SK-N-SH (cell line): Measurements from ENCODE around the gene KLHL5. TPM values are rescaled to one million over a fixed set of nuclear protein-coding genes. Genes with fewer than 3 reads are reported as not detected.
A peak's percentile ranks its signal among the peaks of the same experiment; 100 is the strongest.

Source experiments
- CTCF ChIA-PET: fragments of 300-600, 350-600 bp; formaldehyde crosslinking; extraction: SDS; loops from one replicate; lab custom pipeline; 2021; lab: Yijun Ruan, JAX
- POLR2A ChIA-PET: fragments of 350-600 bp; sonication (Branson Sonifier 250); formaldehyde crosslinking; extraction: SDS; loops from one replicate; lab custom pipeline; 2020; ENCODE audit warnings: antibody characterized with exemption, inconsistent platforms; lab: Yijun Ruan, JAX
- DNase-seq: peaks from one replicate; pipeline ENCODE4 v3.0.0; 2012
- H2AFZ ChIP-seq: fragments of 200-600 bp; sonication (generic); 2 replicates; pipeline ENCODE4 v1.8.1; 2016; ENCODE audit warnings: antibody characterized with exemption, mild to moderate bottlenecking, low read depth
- H3F3A ChIP-seq: fragments of 200-600 bp; sonication (generic); replicated peaks from 2 replicates; pipeline ENCODE3; 2016; ENCODE audit warnings: antibody characterized with exemption, mild to moderate bottlenecking; ENCODE audit not compliant: insufficient read depth
- H3K27ac ChIP-seq, 2 experiments: fragments of 200-500 bp in 1 of 2; fragments of 200-600 bp in 1 of 2; sonication (Bioruptor generic) in 1 of 2; sonication (generic), shearing (Covaris generic) in 1 of 2; 2 replicates each; pipeline versions ENCODE4 v1.5.1 to v1.6.1; 2014 to 2016; ENCODE audit warnings: low read depth in 2 of 2, inconsistent platforms in 1 of 2, low read length in 1 of 2, mild to moderate bottlenecking in 1 of 2, mixed read lengths in 1 of 2
- H3K27me3 ChIP-seq: fragments of 200-600 bp; sonication (generic), shearing (Covaris generic); 2 replicates; pipeline ENCODE4 v1.6.1; 2016; ENCODE audit warnings: mixed run types; ENCODE audit not compliant: insufficient read depth
- H3K36me3 ChIP-seq, 2 experiments: fragments of 200-500 bp in 1 of 2; fragments of 200-600 bp in 1 of 2; sonication (Bioruptor generic) in 1 of 2; sonication (generic) in 1 of 2; replicated peaks in 1 of 2; 2 replicates each; pipeline versions ENCODE3 to v1.5.1; 2014 to 2016; ENCODE audit warnings: low read length in 1 of 2, mild to moderate bottlenecking in 1 of 2; ENCODE audit not compliant: insufficient read depth in 2 of 2, control insufficient read depth in 1 of 2
- H3K4me1 ChIP-seq, 2 experiments: fragments of 200-500 bp in 1 of 2; fragments of 200-600 bp in 1 of 2; sonication (Bioruptor generic) in 1 of 2; sonication (generic), shearing (Covaris generic) in 1 of 2; 2 replicates each; pipeline versions ENCODE4 v1.5.1 to v1.6.1; 2014 to 2016; ENCODE audit warnings: low read depth in 1 of 2, low read length in 1 of 2, mixed run types in 1 of 2; ENCODE audit not compliant: insufficient read depth in 2 of 2, control insufficient read depth in 1 of 2
- H3K4me2 ChIP-seq: fragments of 200-600 bp; sonication (generic), shearing (Covaris generic); 2 replicates; pipeline ENCODE4 v1.6.1; 2017; ENCODE audit warnings: mixed run types
- H3K4me3 ChIP-seq, 2 experiments: fragments of 200-500 bp in 1 of 2; fragments of 200-600 bp in 1 of 2; sonication (Bioruptor generic) in 1 of 2; sonication (generic), shearing (Covaris generic) in 1 of 2; 2 replicates each; pipeline versions ENCODE4 v1.5.1 to v1.8.1; 2014 to 2016; ENCODE audit warnings: low read depth in 2 of 2, inconsistent platforms in 1 of 2, low read length in 1 of 2, mild to moderate bottlenecking in 1 of 2, mixed read lengths in 1 of 2, moderate library complexity in 1 of 2
- H3K79me2 ChIP-seq: fragments of 200-600 bp; sonication (generic); 2 replicates; pipeline ENCODE4 v1.8.1; 2017; ENCODE audit warnings: mild to moderate bottlenecking; ENCODE audit not compliant: insufficient read depth
- H3K9ac ChIP-seq: fragments of 200-600 bp; sonication (generic); 2 replicates; pipeline ENCODE4 v1.6.1; 2017; ENCODE audit warnings: mixed run types
- H3K9me2 ChIP-seq: fragments of 200-600 bp; sonication (generic); 2 replicates; pipeline ENCODE4 v1.6.1; 2017; ENCODE audit warnings: mixed run types
- H3K9me3 ChIP-seq: fragments of 200-600 bp; sonication (generic); 2 replicates; pipeline ENCODE4 v1.6.1; 2017; ENCODE audit warnings: mixed run types, mild to moderate bottlenecking, moderate library complexity
- H4K20me1 ChIP-seq: fragments of 200-600 bp; sonication (generic); 2 replicates; pipeline ENCODE4 v1.6.1; 2017; ENCODE audit warnings: mild to moderate bottlenecking, mixed run types; ENCODE audit not compliant: insufficient read depth
- ELF1 ChIP-seq: IDR thresholded peaks from 2 replicates; pipeline ENCODE4 v1.4.0; 2012
- FOSL2 ChIP-seq: IDR thresholded peaks from 2 replicates; pipeline ENCODE4 v1.4.0; 2012; ENCODE audit warnings: low read depth, mild to moderate bottlenecking, moderate library complexity, borderline replicate concordance
- FOXJ3 ChIP-seq: sonication (generic); formaldehyde crosslinking; IDR thresholded peaks from 2 replicates; pipeline ENCODE4 v1.5.1; 2020; ENCODE audit warnings: mild to moderate bottlenecking, missing genetic modification reagents
- FOXM1 ChIP-seq: IDR thresholded peaks from 2 replicates; pipeline ENCODE4 v1.4.0; 2012; ENCODE audit warnings: low read depth, mild to moderate bottlenecking
- JUND ChIP-seq: IDR thresholded peaks from 2 replicates; pipeline ENCODE4 v1.4.0; 2012
- MEF2A ChIP-seq: IDR thresholded peaks from 2 replicates; pipeline ENCODE4 v1.4.0; 2012; ENCODE audit warnings: low read depth, borderline replicate concordance
- NRF1 ChIP-seq: IDR thresholded peaks from 2 replicates; pipeline ENCODE4 v1.6.1; 2012; ENCODE audit warnings: low read depth, mild to moderate bottlenecking, low read length
- RCOR1 ChIP-seq: fragments of 150-350 bp; IDR thresholded peaks from 2 replicates; pipeline ENCODE4 v1.6.1; 2017; ENCODE audit warnings: antibody characterized with exemption, low read length
- RFX5 ChIP-seq: IDR thresholded peaks from 2 replicates; pipeline ENCODE4 v1.6.1; 2012; ENCODE audit warnings: mild to moderate bottlenecking, improper control_type of control experiment, low read length
- SIN3A ChIP-seq: IDR thresholded peaks from 2 replicates; pipeline ENCODE4 v1.6.1; 2012; ENCODE audit warnings: low read depth, mild to moderate bottlenecking, low read length, moderate library complexity, borderline replicate concordance
- TAF1 ChIP-seq: IDR thresholded peaks from 2 replicates; pipeline ENCODE4 v1.6.1; 2012; ENCODE audit warnings: low read depth, mild to moderate bottlenecking, low read length, moderate library complexity, borderline replicate concordance
- WGBS: methylation state at CpG from one replicate; pipeline ENCODE4 v1.1.6; 2017; ENCODE audit warnings: low lambda C conversion rate; 5-methylcytosine and 5-hydroxymethylcytosine counted together
- polyA plus RNA-seq, 3 experiments: library from polyadenylated mRNA; depleted of rRNA; stranded (reverse); fragments of >200 nt; gene quantifications; 2 replicates each; pipeline ENCODE4 v1.2.3, GENCODE V29; 2012
- TF ChIP-seq, protein P1 (sequence below): IDR thresholded peaks from 2 replicates; pipeline ENCODE4 v1.4.0; 2012; ENCODE audit warnings: low read depth, borderline replicate concordance
- TF ChIP-seq, protein P2 (sequence below): fragments of 200-600 bp; sonication (generic); IDR thresholded peaks from 2 replicates; pipeline ENCODE4 v1.6.1; 2017; ENCODE audit warnings: antibody characterized with exemption, mild to moderate bottlenecking, moderate library complexity

Gene KLHL5
- polyA plus RNA-seq, 1 of the 3 experiments (the other 2 are of a cell fraction), result 33.1 TPM

DNA sequence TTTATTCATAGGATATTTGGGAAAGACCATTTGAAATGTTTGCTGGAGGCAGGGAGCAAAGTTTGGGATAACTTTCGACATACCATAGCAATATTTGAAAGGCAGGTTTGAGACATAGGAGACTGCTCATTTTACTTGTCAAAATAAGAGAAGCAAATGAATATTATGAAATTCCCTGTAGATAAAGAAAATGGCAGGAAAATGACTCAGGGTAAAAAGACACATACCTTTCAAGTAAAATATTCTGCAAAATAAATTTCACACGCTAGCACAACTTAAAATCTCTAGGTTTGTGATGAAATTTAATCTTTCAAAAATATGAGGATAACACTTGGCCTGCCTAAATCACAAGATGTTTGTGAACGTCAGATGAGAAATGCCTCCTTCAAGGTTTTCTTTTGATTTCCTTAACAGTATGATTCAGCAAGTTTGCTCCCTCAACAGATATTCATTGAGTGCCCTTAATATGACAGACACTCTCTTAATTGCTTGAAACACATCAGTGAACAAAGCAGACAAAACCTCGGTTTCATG, 36.4 kb upstream of the KLHL5 start:
- no peak overlapping the region; a peak in 1 of 4 replicates for H3K27ac ChIP-seq
- H3K4me1 ChIP-seq, result no peaks in the 10 kb centered on the region
- no peak overlapping the region for H3K4me2 ChIP-seq
- no peaks in the 10 kb centered on the region for H3K36me3 ChIP-seq
- no peaks in the 10 kb centered on the region for H3K9me3 ChIP-seq
- DNase-seq, result no peak
- ChIA-PET CTCF (no interaction called here), POLR2A (no interaction called here)
- peak overlapping the region; percentile 63 for H2AFZ ChIP-seq
- H3K4me3 ChIP-seq, result no peak overlapping the region
- TF ChIP-seq FOXM1 (no peak), RFX5 (no peak), FOXJ3 (no peak), TAF1 (no peak), ELF1 (no peak)
- TF ChIP-seq, protein P1, sequence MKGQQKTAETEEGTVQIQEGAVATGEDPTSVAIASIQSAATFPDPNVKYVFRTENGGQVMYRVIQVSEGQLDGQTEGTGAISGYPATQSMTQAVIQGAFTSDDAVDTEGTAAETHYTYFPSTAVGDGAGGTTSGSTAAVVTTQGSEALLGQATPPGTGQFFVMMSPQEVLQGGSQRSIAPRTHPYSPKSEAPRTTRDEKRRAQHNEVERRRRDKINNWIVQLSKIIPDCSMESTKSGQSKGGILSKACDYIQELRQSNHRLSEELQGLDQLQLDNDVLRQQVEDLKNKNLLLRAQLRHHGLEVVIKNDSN, result no peak
- TF ChIP-seq, protein P2, sequence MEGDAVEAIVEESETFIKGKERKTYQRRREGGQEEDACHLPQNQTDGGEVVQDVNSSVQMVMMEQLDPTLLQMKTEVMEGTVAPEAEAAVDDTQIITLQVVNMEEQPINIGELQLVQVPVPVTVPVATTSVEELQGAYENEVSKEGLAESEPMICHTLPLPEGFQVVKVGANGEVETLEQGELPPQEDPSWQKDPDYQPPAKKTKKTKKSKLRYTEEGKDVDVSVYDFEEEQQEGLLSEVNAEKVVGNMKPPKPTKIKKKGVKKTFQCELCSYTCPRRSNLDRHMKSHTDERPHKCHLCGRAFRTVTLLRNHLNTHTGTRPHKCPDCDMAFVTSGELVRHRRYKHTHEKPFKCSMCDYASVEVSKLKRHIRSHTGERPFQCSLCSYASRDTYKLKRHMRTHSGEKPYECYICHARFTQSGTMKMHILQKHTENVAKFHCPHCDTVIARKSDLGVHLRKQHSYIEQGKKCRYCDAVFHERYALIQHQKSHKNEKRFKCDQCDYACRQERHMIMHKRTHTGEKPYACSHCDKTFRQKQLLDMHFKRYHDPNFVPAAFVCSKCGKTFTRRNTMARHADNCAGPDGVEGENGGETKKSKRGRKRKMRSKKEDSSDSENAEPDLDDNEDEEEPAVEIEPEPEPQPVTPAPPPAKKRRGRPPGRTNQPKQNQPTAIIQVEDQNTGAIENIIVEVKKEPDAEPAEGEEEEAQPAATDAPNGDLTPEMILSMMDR, result no peak
- H3K9ac ChIP-seq, result no peak overlapping the region
- H3K79me2 ChIP-seq, result no peaks in the 10 kb centered on the region
- H3F3A ChIP-seq, result no peaks in the 10 kb centered on the region
- H3K9me2 ChIP-seq, result no peaks in the 10 kb centered on the region
- H3K27me3 ChIP-seq, result no peaks in the 10 kb centered on the region
- H4K20me1 ChIP-seq, result no peaks in the 10 kb centered on the region
- 73% methylated on average over 4 of the region's 4 CpGs for WGBS

DNA sequence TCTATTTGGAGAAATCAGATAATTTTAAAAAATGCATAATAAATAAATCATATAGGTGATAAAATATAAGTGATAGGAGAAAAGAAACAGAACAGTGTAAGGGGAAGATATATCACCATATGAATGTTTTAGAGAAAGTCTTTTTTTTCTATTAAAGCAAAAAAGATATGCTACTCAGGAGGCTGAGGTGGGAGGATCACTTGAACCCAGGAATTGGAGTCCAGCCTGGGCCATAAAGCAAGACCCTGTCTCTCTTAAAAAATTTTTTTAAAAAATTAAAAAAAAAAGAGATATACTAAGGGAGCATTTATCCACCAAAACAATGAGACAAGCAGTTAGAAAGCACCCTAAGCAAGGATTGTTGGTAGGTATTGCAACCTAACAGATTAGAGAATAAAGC, 35.9 kb upstream of the KLHL5 start:
- no peak for DNase-seq
- CTCF ChIA-PET, result interaction anchor here (1.6 kb wide), 1 partner anchor 123 kb away, joined by 4 read pairs; no protein-coding TSS in a partner anchor
- POLR2A ChIA-PET, result no interaction called here

More for the DNA sequence above, 35.9 kb upstream of the KLHL5 start:
- peak overlapping the region; percentile 63 for H2AFZ ChIP-seq
- no peaks in the 10 kb centered on the region for H3K36me3 ChIP-seq
- no peak overlapping the region for H3K9ac ChIP-seq
- H3K79me2 ChIP-seq, result no peaks in the 10 kb centered on the region
- H3K27me3 ChIP-seq, result no peaks in the 10 kb centered on the region
- no peaks in the 10 kb centered on the region for H3K4me1 ChIP-seq
- no peaks in the 10 kb centered on the region for H3F3A ChIP-seq
- no peak for TF ChIP-seq NRF1
- no peak for TF ChIP-seq RCOR1
- no peak for TF ChIP-seq SIN3A
- no peak for TF ChIP-seq MEF2A
- no peak for TF ChIP-seq FOXM1
- TF ChIP-seq JUND, result no peak
- no peak for TF ChIP-seq FOSL2
- TF ChIP-seq, all 33 proteins: peak for 0
- no peaks in the 10 kb centered on the region for H3K9me3 ChIP-seq
- no peaks in the 10 kb centered on the region for H3K9me2 ChIP-seq
- no peak overlapping the region for H3K4me3 ChIP-seq
- no peak overlapping the region for H3K4me2 ChIP-seq
- no peaks in the 10 kb centered on the region for H4K20me1 ChIP-seq
- H3K27ac ChIP-seq, result no peak overlapping the region; a peak in 1 of 4 replicates
